Measurements from ENCODE around the gene SLC35B3.
"Not testable (repeated sequence)": the region's sequence is repeated elsewhere in the genome, so short reads cannot be mapped to it uniquely, and the experiment has no call there.

The SLC35B3 gene

DNA sequence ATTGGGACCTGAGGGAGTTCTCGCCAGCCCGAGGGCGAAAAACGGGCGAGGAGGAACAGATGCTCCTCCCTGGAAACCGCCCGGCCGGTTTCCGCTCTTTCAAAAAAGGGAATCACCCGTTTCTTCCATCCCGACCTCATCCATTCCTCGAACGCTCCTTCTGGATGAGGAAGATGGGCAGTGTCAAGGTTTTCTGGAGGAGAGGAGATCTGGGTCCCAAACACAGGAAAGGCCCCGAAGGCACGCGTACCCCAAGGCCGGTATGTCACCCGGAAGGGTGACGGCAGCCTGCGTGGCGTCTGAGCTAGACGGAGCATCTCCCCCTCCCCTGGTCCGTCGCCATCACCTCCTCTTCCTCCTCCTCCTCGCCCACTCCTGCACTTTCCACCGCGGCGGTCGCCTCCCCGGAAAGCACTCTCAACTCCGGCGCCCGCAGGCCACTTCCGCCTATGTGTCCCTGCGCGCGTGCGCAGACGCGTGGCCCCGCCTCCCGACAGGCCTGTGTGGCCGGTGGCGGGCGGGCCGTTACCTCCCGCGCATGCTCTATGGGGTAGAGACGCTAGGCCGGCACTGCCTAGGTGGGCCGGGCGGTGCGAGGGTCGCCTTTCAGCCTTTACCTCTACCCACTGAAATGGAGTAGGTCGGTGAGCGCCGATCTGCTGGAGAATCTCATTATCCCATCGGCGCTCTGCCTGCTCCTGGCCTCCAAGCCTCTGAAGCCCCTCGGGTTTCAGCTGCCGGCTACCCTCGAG, at the start of gene SLC35B3:
TSS of gene SLC35B3 (minus strand) at position 453 of the 752 bp plus-strand sequence.
- no peak for FAIRE-seq

DNA sequence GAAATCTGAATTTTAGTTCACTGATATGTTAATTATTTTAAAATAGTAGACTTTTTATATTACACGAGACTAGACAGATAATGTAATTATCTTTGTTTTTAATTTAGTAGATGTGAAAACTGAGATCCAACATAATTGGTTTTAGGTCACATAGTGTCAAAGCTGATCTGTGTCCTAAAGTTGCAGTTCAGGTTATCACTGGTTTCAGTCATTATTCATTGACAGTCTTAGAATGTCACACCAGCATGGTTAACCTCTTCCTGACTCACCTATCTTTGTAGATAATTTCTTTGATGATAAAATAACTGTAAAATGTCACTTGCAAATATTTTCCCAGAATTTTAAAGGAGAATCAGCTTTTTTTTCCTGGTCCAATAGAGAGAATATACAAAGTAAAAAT, 48.3 kb upstream of the SLC35B3 start:
- no peak for FAIRE-seq

DNA sequence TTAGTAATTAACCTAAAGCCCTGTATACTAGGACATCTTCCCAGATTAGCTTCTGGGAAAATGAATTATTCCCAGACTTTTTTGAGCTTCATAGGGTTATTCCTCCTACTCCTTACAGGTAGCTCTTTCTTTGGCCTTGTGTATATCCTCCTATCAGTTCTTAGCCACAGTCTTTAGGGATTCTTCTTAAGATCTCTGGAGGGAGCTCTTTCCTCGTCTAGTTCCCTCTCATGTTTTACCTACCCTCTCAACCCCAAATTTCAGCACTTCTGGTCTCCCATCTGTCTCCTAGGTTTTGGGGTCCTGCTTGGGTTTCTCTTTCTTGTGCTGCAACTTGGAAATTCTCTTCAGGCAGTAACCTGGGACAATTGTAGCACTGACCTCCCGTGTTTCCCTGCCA, 46.4 kb upstream of the SLC35B3 start:
- FAIRE-seq = no peak

DNA sequence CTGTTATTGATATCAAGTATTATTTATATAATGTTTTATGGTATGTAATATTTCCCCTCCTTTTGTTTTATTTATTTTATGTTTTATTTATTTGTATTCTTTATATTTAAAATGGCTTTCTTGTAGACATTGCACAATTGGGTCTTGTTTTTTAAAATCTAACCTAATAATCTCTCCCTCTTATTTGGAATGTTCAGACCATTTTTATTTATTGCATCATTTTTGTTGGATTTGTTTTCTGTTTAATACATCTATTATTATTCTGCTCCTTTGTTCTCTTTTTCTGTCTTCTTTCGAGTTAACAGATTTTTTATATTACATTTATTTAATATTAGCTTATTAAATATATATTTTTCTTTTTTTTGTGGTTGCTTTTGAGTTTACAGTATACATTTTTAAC, 43.1 kb upstream of the SLC35B3 start:
- FAIRE-seq = no peak

DNA sequence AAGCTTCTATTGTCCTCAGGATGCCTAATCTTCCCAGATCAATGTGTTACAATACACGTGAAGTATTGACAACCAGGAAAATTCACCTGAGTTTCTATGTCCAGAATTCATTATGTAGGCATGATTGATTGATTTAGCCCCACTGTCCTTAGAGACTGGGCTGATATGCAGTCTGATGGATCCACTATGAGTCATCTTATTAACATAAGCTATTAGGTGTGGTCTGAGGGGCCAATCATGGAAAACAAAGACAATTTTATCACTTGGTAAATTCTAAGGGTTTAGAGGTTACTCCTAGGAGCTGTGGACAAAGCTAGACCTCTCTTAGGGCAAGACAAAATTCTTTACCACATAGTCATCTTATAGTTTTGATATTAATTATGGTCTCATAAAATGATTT, 41.3 kb upstream of the SLC35B3 start:
- FAIRE-seq = no peak

DNA sequence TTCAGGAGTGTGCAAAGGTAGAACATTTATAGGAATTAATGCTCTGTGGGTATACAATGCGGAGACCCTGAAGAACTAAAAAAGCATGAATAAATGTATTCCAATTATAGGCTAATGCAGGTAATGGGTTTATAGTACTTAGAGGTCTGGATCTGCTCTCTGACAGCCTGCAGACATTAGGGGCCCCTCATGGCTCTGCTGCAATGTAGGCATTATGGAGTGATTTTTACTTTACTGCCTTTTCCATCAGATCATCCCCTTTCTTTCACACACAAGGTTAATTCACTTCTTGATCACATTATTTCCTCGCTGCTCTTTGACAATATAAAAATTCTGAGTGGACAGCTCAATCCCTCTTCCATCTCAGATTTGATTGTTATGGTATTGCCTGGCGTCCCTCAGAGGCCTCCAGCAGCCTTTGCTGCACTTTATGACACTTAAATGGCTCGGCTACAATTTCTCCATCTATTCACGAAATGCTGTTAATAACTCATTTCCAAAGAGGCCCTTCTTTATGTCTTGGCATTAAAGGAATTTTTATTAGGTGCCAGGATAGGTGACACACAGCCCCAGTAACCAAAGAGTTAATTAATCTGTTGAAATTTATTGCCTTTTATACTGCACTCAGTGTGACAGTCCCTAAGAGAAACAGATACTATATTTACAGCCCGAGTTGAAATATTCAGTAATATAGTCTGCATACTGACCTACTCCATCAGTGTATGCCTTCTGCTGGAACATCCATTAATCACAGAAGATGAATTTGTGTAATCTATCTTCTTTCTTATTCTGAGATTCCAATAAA, 33.4 kb upstream of the SLC35B3 start:
- FAIRE-seq = no peak

DNA sequence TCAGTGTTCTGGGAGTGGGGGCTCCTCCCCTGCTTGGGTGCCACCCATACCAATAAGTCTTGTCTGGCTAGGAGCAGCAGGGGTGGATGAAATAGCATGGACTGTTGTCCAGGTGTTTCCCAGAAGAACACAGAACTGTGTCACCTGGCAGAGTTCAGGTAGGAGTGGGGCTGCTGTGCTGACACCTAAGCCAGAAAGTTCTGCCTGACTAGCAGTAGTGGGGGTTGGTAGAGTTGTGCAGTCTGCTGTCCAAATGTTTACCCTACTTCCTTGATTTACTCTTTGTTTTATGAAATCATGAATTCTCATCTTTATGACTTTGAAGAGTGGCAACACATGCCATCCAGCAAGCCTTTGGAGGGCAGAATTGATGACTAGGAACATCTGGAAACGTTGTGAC, 27.3 kb upstream of the SLC35B3 start:
- no peak for FAIRE-seq

DNA sequence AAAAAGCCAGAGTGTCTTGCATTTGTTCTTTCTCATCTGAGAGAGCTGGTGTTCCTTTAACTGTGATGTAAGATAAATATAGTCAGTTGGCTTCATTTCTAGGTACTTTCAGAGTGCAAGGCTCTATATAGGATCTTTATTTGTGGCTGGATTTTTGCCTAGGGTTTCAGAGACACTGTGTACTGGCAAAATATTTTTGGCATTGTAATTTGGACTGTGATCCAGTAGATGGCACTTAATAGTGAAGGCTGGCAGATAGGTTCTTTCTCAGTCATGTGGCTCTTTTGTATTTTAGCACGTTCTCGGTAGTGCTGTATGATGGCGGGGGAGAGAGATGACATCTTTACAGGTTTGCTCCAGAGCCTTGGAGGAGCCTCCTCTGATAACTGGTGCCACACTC, 26.8 kb upstream of the SLC35B3 start:
- no peak for FAIRE-seq

DNA sequence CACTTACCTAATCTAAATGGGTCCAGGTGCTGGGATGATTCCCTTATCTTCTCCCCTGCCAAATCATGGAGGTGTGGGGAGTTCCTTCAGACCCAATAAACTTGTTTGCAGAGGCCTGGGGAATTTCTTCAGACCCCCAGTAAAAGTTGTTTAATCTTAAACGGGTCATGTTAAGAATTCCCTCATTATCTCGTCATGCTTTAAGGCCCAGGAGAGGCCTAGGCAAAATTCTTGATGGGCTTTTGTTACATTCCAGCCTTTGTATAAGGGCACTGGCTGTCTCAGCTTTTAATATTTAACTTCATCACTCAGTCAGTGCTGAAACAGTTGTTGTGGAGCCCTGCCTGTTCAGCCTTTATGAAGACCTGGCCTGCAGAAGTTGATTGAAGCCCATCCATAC, 11.0 kb upstream of the SLC35B3 start:
- no peak for FAIRE-seq

DNA sequence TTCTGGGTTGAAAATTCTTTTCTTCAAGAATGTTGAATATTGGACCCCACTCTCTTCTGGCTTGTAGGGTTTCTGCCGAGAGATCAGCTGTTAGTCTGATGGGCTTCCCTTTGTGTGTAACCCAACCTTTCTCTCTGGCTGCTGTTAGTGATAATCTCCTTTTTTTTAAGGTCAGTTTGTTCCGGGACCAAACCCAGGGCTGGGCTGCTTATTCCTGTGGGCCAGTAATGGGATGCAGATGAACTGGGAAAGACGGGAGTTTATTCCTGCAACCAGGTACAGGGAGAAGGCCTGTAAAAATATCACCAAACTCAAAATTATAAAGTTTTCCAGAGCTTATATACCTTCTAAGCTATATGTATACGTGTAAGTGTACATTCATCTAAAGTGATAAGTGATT, 10.6 kb upstream of the SLC35B3 start:
- FAIRE-seq = not testable (repeated sequence)

DNA sequence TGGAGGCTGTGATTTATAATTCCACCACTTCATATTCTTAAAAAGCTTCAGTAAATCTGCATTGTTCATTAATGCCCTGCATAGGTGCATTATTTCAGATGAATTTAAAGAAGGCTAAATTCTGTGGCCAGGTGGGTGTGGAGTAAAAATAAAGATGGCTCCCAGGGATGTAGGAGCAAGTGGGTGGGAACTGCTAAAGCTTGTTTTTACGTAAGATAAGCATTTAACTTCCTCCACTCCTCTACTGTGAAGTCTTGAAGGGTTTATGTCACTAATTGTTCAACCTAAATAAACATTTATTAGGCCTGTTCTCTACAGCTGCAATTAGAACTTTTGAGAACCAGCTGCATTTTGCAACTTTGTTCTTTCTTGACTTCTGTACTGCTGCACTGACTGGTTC, 6.8 kb upstream of the SLC35B3 start:
- no peak for FAIRE-seq

DNA sequence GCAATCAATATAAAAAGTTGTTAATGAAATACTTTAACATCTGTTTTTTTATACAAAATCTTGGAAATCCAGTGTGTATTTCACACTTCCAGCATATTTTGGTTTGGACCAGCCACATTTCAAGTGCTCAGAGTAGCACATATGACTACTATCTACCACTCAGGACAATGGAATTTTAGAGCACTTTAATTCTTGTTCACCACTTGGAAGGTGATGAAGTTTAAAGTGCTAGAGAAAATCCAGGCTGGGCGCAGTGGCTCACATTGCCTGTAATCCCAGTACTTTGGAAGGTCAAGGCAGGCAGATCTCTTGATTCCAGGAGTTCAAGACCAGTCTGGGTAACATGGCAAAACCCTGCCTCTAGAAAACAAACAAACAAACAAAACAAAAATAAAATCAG, 6.1 kb upstream of the SLC35B3 start:
- no peak for FAIRE-seq

DNA sequence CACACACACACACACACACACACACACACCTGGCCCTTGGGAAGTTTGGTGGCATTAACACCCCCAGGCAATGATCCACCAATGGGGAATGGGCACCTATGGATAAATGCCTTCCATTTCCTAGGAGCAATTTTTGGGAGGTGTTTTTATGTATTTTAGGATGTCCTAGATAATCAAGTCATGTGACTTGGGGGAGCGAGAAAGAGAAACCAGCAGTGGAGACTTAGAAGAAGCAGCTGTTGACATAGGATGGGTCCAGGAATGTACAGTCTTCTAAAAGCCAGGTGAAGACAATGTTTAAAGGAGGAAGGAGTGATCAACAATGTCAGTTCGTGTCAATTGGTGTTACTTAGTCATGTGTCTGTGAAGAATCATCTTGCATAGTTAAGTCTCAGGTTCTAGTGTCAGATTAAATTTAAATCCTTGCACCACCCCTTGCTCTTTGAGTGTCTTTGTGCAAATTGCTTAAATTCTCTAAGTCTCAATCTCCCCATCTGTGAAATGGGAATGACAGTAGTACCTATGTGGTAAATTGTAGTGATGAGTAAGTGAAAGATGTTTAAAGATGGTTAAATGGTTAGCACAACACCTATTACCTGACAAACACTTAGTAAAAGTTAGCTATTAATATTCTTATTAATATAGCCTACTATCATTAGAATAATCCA, 4.4 kb upstream of the SLC35B3 start:
- FAIRE-seq = no peak

DNA sequence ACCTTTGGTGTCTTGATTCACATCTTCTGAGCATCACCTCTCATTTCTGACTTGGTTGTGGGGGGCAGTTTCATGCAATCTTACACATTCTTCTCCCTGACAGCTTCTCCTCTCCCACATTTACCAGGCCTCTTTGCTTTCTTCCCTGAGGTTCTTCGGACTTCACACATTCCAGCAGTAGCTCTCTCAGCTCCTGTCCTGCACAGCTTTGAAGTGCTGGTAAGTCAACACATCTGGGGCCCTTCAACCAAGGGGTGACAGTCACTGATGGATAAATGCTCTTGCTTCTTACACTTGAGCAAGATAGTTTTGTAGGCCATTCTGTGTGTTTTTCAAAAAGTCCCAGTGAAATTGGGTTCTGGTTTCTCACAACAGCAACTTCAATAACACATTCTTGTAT, 2.5 kb upstream of the SLC35B3 start:
- FAIRE-seq = no peak

DNA sequence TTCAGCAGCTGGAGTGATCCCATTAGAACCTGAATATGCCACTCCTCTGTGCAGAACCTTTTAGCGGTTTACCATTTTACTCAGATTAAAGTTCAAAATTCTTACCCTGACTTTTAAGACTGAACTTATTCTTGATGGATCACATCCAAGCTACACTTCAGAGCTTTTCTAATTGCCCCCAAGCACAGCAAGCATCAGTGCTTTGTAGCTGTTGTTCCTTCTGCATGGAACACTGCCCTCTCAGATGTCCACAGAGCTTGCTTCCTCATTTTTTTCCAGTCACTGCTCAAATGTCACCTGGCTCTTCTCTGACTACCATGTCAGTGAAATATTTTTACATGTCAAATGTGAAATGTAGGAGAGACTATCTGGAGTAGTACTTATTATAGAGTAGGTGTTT, 1.6 kb upstream of the SLC35B3 start:
- no peak for FAIRE-seq

DNA sequence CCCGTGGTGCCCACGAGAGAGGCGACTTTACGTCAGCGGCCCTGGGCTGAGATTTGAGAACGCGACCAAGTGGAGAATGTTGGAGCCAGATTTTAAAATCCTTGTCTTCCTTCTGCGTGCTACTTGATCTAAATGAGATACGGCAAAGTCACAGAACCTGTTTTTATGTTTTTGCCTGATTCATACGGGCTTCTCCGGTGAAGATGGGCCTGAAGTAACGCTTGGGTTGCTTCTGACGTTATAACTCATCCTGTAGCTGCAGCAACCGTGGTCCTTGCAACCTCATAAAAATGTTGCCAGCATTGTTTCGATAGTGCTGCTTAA, 462 bp upstream of the SLC35B3 start:
- FAIRE-seq = no peak

DNA sequence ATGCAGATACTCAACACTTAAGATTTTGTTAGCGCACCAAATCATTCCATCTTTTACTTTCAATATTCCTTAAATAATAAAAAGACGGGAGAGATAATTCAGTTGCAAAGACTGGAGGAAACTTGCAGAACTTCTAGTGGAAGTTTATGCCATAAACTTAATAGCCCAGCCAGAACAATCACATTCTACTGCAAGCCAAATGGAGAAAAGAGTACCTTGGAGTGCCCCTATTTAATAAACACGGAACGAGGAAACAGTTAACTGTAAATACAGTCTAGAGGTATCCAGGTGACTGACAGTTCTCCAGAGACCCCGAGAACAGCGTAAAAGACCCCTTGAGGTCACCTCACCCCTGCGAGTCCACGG, 635 bp downstream of the SLC35B3 start:
- FAIRE-seq = no peak

DNA sequence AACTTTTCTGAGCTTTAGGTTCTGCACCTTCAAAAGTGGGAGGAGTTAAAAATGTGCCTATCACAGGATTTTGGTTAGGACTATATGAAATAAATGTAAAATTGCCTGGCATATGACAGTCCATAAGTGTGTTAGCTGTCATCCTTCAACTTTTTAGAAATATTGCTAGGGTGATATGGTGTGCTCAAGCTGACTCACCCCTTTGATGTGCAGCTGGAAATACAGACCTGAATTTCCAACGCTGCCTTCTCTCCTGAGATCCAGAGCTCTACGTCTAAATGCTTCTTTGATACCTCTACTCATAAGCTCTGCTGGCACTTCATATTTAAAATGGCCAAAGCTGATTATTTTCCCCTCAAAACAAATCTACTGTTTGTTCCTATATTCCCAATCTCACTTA, 2.7 kb downstream of the SLC35B3 start:
- FAIRE-seq = no peak

DNA sequence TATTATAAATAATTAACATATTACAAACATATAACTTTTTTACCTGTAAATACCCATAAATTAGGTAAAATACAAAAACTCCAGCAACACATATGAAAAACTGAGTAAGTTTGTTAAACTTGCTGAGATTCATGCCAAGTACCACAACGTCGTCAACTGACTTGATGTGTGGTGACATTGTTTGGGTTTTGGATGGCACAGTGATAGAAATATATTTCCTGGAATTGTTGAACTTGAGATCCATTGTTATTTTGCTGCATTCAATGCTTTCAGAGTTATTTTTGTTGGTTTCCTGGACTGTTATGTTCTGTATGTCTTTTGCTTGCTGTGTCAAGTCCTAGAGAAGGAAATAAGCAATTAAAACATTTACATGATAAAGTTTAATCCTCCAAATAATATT, 5.5 kb downstream of the SLC35B3 start:
- no peak for FAIRE-seq

DNA sequence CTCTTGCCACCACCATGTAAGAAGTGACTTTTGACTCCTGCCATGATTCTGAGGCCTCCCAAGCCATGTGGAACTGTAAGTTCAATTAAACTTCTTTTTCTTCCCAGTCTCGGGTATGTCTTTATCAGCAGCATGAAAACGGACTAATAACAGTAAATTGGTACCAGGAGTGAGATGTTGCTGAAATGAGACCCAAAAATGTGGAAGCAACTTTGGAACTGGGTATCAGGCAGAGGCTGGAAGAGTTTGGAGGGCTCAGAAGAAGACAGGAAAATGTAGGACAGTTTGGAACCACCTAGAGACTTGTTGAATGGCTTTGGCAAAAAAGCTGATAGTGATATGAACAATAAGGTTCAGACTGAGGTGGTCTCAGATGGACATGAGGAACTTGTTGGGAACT, 8.8 kb downstream of the SLC35B3 start:
- not testable (repeated sequence) for FAIRE-seq

DNA sequence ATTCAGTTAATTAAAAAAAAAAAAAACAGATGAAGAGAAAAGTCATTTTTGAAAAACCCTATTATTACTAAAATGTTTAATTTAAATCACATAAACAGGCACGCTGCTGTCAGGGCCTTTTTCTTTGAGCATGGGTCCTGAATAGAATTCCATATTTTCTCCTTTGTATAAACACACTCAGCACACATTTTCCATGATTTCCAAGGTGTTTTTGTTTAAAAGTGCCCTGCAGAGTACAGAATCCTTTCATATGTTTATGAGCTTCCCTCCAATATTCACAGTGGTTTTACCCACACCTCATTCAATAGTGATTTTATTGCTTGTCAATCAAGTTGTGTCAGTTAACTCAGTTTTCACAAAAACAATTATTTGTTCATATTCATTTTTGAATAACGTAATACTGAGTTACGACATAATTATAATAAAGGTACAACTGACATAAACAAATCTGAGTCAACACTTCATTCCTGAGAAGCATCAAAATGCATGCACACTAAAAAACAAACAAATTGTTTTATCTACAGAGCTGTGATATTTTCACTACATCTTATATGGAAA, 15.2 kb downstream of the SLC35B3 start:
- FAIRE-seq = no peak

DNA sequence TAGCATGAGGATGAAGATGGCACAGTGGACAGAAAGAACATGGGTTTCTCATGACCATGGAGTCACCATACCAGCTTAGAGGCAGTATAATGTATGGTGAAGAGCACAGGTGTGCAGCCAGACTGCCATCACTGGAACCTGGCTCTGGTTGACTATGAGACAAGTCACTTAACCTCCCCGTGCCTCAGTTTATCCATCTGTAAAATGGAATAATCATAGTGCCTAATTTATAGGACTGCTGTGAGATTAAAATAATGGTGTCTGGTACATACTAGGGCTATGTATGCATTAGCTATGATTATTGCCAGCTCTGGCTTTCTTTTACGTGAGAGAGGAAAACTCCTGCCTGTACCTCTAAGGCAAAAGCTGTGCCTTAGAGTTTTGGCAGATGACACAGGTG, 19.4 kb downstream of the SLC35B3 start:
- no peak for FAIRE-seq

DNA sequence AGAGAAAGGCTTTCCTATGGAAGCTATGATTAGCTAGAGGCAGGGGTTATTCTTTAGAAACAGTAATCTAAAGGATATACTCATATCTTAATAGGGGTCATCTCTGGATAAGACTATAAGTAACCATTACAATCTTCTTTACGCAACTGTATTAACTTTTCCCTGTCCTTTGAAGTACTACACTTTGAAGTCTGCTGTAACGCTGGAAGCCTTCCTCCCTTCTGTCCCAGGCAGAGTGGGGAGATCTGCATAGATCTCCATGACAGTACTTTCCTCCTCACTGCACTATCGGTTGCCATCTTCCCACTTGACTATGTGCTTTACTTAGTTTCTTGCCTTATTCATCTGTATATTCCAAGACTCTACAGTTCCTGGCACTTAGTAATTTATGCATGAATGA, 20.1 kb downstream of the SLC35B3 start:
- FAIRE-seq = no peak

DNA sequence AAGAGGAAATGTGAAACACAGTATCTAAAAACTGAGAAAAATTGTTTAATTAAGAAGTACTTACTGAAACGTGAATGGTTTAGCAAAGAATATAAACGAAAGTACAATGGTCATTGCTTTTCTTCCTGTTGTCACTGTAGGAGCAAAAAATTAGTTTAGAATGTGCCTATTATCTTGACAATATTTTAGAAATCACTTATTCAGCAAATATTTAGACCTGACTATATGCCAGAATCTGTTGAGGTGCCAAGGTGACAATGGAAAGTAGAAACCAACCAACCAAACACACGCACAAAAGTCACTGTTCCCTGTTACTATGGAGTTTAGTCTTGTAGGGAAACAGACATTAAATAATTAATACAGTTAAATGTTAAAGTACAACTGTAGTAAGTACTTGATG, 20.5 kb downstream of the SLC35B3 start:
- no peak for FAIRE-seq
